ENCODE data around the gene EHMT1.

Gene EHMT1

DNA sequence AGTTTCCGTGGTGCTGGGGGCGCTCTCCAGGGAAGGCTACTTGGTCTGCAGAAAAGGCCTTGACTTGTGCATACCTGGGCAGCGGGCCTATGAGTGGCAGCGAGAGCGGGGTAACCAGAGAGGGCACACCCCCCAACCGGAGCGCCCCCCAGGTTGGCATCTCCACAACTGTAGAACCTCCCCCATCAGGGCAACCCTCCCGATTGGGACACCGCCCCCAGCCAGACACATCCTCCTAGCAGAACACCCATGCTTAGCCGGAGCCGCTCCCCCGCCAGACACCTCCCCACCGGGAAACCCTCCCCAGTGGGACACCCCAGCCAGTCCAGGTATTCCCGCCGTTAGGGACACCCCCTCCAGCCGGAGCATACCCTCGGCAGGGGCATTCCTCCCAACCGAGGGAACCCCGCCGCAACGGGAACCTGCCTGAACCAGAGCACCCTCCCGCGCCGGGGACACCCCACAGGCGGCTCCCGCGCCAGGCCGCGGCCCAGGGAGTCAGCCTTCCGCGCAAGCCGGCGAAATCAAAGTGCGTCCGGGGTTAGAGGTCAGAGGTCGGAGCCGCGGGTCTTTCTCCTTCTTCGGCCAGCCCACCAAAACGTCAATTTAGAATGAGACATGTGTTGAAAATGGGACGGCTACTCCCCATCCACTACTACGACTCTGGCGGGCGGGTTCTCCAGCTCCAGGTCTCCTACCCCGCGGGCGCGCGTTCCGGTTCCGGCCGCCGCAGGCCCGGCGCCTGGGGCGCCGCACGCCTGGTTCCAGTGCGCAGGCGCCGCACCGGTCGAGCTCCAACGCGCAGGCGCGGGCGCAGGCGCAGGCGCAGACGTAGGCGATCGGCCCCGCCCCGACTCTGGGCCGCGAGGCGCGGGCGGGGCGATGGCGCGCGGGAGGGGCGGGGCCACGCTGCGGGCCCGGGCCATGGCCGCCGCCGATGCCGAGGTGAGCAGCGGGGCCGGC is at the start of gene EHMT1:
TSS of gene EHMT1 (plus strand) at position 901 of the 963 bp plus-strand sequence. CDS start at position 925, 24 bp downstream.
- DNase-seq, result peak; percentile 87

DNA sequence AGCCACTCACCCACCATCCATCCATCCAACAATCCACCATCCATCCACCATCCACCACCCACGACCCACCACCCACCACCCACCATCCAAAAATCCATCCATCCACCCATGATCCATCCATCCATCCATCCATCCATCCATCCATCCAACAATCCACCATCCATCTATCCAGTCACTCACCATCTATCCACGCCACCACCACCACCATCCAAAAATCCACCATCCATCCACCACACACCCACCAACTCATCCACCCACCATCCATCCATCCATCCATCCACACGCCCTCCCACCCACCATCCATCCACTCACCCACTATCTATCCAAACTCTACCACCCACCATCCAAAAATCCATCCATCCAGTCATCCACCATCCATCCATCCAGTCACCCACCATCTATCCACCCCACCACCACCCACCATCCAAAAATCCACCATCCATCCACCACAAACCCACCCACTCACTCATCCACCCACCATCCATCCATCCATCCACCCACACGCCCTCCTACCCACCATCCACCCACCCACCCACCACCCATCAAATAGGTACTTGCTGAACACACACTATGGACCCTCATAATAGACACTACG is 49.1 kb upstream of the EHMT1 start:
- no peak for DNase-seq

DNA sequence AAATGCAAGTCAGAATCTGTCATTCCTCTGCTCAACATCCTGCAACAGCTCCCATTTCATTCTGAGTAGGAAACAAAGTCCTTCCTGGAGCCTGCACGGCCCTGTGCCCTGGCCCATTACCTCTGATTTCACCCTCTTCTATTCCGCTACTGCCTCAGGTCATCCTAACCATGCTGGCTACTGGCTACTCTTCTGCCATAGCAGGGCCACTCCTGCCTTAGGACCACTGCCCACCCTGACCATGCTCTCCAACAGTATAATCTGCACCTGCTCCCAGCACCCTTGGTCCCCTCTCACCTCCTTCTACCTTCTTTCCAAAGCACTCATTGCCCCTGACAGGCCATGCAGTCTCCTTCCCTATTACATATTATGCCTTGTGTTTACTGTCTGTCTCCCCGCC is 48.2 kb upstream of the EHMT1 start:
- no peak for DNase-seq

DNA sequence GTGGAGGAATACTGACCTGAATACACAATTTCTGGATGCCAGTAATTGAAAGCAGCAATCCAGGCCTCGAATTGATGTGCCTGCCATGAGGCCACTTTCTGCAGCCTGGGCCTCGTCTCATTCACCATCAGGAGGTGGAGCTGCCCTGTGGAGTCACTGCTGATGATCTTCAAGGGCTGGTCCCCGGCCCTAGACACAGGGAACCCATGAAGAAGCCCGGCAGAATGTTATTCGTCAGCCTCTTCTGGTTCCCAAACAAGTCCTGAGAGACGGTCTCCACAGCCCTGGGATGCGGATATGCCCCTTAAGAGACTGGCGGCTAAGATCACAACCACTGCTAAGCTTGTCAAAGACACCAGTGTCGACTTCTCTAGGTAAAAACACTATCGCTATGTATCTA is 44.6 kb upstream of the EHMT1 start:
- no peak for DNase-seq

DNA sequence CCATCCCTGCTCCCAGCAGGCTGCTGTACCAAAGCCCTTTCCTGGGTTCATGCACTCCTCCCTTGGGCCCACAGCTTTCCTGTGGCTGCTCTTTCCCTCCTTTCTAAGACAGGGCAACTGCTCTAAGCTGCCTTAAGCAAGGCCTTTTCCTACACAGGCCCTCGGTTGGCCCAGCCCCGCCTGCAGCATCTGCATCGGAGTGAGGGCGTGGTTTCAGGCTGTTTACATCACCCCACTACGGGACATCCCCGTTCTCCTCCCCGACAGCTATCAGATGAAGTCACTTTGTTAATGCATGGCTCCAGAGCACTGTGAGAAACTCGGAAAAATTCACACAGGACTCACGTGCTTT is 43.5 kb upstream of the EHMT1 start:
- DNase-seq, result no peak

DNA sequence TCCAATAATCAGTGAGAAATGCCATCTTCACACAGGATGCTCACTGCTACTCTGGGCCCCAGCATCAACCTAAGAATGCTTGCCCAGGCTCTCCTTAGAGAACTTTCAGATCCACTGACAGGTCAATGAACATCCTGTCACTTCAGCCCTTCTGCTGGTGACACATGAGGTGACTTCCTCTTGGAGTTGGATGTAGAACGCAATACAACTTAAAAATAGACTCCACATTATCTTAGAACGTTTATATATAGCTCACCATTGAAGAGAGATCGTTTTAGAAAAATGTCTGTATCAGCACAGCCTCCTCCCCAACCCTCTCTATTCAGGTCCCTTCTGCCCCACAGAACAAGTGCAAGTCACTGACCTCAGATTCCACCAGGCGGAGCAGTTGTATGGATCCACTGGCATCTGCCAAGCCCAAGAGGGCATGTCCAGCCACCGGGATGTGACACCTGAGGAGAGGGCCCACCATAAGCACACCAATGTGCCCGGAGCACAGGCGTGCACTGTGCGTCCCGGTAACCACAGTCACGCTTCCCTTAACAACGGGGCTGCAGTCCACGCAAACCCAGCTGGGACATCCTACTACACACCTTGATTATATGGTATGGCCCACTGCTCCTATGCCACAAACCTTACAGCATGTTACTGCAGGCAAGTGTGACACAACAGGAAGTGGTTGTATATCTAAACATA is 42.9 kb upstream of the EHMT1 start:
- no peak for DNase-seq

DNA sequence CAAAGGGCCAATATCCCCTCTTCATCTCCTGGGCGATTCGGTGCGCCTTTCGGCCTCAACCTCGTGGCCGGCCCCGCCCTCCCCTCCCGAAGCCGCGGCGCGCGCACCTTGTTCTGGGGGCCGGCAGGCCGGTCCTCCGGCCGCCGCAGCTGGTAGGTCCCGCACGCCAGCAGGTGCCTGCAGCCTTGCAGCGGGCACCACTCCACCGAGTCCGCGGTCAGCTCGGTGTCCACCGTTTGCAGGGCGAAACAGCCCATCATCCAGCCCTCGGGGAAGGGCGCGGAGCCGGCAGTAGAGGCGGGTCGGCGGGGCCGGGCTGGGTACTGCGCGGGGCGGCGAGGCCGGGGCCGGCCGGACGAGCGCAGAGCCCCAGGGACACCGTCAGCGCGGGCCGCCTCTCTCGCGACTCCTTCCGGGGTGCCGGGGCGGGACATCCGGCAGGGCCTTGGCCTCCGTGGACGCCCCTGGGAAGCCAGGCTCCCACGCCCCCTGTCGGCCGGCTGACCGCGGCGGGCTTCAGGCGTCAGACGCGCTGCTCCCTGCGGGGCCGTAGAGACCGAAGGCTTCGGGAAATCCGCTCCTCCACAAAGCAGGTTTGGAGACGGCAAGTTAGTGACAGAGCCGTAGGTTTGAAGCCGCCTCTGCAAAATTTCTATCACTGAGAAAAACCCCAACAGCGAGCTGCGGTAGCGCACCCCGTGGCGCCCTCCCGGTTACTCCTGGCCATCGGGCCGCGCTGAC is 40.1 kb upstream of the EHMT1 start, which contains the start of gene DPH7:
TSS of gene DPH7 (minus strand) at position 408 of the 741 bp plus-strand sequence. CDS start at position 260, 148 bp downstream.
- DNase-seq, result peak; percentile 91

DNA sequence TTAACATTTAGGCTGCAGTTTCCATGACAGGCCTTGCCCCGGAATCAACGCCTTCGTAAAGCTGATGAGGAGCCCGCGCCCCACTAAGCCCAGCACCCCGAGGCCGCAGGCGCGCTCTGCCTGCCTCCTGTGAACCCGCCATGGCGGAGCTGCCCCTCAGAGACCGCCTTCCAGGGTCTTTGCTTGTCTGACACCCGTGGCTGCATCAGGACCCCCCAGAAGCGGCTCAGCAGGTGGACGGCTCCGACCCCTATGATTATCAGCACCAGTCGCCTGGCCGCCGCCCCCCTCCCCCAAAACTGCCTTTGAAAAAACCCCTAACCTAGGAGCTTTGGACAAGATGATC is 39.6 kb upstream of the EHMT1 start:
- DNase-seq, result no peak

DNA sequence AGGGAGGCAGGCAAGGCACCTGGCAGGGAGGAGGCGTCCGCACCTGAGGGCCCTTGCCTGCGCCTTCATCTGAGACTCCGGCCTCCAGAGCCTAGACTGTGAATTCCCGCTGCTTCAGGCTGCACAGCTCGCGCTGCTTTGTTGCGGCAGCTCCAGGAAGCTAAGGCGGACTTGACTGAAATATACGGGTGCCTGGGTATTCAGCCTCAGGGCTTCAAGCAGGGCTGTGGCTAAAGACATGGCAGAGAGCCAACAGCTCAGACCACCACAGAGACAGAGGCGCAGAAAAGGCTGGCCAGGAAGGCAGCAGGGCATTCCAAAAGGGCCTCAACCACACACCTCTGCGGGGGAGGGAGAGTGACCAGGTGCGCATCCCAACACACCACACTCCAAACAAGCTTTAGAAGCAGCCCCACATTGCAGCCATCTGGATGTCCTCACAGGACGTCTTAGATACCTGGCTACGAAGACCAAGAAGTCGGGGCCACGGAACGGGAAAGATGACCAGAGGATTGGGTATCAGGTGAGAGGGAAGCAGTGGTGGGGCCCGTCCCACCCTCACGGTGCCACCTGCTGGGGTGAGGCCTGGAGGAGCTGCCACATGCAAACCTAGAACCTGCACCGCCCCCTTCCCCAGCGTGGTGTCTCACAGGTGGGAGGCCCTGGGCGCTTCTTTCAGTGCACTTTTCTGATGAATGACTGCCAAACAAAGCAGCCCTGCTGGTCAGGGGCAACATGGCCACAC is 38.4 kb upstream of the EHMT1 start:
- DNase-seq, result no peak

DNA sequence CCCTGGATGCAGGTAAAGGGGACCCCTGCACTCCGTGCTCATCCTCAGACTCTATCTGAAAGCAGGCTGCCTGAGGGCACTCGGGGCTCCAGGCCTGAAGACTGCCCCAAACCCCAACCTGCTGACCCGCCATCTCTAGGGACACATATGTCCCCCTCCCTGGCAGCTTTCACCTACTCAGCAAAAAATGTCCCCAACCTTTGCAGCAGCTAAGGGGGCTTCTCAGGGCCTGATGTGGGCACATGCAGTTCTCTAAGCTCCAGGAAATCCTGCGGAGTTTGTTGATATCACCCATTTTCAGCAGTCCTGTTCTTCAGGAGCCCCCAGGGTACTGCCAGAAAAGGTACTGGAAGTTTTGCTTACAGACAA is 37.9 kb upstream of the EHMT1 start:
- no peak for DNase-seq

DNA sequence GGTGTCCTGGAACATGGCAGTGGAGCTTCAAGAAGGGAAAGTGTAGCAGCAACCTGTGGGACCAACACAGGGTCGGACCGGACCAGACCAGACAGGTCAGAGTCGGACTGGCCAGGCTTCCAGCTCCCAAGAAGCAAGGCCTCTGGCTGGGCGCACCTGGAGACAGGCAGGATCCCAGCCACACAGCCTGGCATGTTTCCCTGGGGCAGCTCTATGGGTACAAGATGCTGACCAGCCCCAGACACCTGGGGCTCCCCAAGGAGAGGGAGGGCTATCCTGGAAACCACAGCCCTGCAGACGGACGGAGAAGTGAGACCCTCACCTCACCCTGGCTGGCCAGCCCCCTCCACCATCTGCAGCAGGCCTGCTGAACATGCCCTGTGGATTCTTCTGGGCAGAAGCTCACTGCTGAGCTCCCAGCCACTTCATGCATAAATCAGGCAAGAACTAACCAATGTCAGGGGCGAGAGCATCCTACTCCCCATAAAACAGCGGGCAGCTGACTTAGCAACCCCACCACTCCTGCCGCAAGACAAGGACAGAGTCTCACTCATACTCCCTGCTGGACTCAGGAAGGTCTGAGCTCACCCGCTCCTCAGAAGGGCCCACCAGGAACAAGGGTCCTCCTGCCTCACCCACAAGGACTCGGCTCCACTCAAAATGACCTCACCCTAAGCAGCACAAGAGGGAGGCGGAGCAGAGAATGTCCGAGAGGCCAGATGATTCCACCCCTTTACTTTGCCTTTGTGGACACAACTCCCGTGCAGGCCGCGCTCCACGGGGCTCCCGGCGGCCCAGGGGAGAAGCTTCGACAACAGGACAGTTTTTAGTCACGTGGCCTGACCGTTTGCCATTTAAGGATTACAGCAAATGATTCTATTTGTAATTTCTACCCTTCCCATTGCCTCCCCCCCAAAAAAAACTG is 37.2 kb upstream of the EHMT1 start:
- DNase-seq, result no peak

DNA sequence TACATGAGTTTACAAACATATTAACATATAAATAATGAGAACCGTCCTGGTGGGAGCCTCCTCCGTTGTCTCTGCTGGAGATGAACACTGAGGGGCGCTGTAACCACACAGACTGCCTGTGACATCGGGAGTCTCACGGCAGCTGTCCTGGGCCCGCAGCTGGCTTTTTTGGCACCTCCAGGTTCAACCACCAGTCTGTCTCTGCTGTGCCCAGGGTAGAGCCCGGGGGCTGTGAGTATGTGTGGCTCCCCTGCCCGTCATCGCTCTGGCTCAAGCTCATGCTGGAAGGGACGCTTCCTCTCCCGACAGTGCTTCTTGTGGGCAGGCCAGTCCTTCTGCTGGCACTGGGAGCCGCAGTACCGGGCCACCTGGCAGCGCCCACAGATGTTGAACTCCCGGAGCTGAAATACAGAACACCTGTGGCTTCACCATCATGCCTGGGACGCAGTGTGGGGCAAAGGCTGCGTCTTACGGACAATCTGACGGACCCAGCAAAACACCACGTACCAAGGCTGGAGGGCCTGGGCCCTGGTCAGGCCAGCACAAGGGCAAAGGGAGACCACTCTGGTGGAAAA is 36.4 kb upstream of the EHMT1 start:
- no peak for DNase-seq

DNA sequence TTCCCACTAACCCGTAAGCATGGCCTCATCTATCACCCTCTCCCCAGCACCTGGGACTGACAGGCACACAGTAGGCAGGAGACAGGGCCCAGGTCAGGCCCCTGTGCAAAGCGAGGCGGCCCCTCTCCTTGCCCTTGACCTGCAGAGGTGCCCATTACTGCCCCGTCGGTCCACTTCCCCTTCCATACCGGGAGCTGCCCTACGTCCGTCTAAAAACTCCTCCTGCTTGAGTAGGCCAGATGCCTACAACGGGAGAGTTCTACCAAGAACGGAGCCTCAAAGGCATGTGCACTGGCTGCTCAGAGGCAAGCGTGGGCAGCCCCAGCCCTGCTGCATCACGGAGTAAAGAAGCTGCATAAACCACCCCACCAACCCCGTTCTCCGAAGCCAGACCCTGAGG is 35.5 kb upstream of the EHMT1 start:
- no peak for DNase-seq

DNA sequence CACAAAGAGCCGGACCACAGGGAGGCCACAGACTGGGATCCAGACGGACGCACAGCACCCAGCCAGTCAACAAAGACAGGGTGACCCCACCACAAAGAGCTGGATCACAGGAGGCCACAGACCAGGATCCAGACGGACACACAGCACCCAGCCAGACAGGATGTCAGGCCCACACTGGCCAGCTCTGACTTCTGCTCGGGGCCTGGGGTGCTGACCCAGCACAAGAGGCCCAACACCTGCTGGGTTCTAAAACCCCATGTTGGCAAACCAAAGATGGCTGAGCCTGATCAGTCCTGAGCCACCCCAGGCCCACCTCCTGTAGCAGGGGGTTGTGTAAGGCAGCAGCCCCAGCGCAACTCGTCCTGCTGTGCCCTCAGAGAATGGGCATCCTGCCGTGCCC is 34.8 kb upstream of the EHMT1 start:
- no peak for DNase-seq

DNA sequence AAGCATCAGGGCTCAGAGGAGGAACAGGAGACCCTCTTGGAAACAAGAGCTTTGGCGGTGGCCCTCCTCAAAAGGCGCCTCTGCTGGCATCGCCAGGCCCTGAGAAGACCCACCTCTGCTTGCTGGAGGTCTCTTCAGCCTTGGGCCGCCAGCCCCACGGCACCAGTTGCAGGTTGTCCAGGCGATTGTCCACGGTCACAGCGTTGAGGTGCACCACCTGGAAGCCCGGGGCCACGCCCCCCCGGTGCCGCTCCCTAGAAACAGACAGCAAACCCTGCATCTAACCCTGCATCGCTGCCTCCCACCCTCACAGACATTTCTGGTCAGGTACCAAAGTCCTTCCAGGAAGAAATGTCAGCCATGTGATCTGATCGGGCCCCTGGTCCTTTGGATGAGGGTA is 32.0 kb upstream of the EHMT1 start:
- DNase-seq, result no peak

DNA sequence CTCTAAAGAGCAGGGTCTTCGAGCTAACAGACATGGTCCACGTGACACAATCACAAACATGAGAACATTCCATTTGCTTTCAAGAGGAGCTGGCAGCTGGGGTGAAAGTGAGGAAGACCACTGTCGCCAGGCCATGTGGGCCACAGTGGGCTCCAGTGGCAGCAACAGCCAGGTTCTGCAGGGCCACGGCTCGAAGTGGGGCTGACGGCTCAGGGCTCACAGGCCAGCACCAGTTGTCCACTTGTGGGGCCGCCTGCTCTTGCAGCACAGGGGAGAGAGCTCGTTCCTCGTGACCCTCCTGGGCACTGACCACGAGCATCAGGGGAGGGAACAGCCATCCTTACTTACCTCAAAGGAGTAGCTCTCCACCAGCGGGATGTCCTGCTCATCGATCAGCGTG is 30.5 kb upstream of the EHMT1 start:
- DNase-seq, result no peak

DNA sequence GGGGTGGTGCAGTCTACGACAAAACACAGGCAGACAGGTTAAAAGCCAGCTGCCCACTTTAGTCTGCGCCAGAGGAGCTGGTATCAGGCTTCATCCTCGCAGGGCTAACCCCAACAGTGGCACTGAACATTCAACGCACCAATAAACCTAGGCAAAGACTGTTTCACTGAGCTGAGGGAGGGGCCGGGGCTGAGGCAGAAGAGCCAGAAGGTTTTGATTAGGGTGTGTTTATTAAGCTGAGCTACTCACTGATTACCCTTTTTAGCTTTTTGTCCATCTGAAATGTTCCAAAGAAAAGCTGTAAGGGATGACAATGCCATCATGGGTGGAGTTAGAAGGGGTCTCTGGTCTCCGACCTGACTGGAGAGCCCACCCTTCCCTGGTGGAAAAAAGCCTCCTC is 29.9 kb upstream of the EHMT1 start:
- no peak for DNase-seq

DNA sequence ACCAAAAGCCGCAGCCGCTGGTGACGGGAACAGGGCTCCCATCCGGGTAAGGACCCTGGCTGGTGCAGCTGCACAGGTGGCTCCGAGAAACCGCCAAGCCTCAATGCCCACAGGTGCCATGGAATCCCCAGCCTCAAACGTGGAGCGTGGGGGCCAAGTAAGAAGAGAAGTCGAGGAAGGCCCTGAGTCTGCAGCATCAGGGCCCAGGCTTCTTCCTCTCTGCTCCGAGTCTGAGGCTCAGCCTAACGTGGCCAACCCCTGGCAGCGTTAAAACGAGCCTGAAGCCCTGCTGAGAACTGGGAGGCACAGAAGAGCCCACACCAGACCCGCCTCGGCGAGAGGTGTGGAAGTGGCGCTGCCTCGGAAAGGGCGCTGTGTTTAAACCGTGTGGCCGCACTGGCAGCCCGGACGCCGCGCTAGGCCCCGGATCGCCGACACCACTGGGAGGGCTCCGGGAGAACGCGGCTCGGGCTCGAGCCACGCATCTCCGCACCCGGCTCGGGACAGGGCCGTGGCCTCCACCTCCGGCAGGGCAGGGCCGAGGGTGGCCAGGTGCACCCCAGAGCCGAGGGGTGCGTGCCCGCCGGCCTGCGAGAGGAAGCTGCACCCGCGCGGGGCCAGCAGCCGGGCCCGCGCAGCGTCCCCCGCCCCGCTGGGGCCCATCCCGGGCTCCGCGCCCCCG is 29.2 kb upstream of the EHMT1 start:
- no peak for DNase-seq

DNA sequence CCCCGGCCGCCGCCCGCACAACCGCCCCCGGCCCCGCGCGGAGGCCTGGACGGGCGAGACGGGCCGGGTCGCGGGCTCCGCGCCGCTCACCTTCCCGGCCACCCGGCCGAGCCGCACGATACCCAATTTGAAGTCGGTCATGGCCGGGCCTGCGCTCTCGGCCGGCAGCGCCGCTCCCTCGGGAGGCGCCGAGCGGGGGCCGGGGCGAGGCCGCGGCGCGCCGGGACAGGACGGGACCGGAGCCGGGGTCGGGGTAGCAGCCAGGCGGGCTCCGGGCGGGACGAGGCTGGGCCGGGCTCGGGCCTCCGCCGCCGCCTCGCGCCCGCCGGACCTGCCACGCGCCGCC is 28.7 kb upstream of the EHMT1 start:
- no peak for DNase-seq
